Keratinocyte (primary cell): ENCODE measurements around the gene COL6A1. TPM values are rescaled to one million over a fixed set of nuclear protein-coding genes. Genes with fewer than 3 reads are reported as not detected.

Experiments
- DNase-seq: peaks from one replicate; pipeline ENCODE4 v3.0.0-alpha.2; 2011; ENCODE audit warnings: low read depth, missing footprints, low spot score
- FAIRE-seq: peaks from 2 replicates; lab custom pipeline; 2011; peaks lifted over from hg19 to GRCh38; lab: Jason Lieb, UNC
- H2AFZ ChIP-seq: 2 replicates; pipeline ENCODE4 v1.6.0; 2012; ENCODE audit warnings: low read length, control low read depth, inconsistent platforms; ENCODE audit not compliant: control insufficient read depth
- H3K27ac ChIP-seq: 2 replicates; pipeline ENCODE4 v1.5.1; 2011; ENCODE audit warnings: low read length; ENCODE audit not compliant: control insufficient read depth, insufficient read depth
- H3K27me3 ChIP-seq: 3 replicates; pipeline ENCODE4 v1.6.0; 2011; ENCODE audit warnings: low read length; ENCODE audit not compliant: control insufficient read depth, insufficient read depth; ENCODE audit errors: extremely low read depth
- H3K36me3 ChIP-seq, 2 experiments: 2 replicates in 1 of 2; 3 replicates in 1 of 2; pipeline ENCODE4 v1.5.1; 2011; ENCODE audit warnings: low read length in 2 of 2, mild to moderate bottlenecking in 1 of 2; ENCODE audit not compliant: control insufficient read depth in 2 of 2, insufficient read depth in 2 of 2; ENCODE audit errors: extremely low read depth in 1 of 2
- H3K4me1 ChIP-seq: 3 replicates; pipeline ENCODE4 v1.5.1; 2011; ENCODE audit warnings: low read length; ENCODE audit not compliant: control insufficient read depth, insufficient read depth; ENCODE audit errors: extremely low read depth
- H3K4me2 ChIP-seq: 3 replicates; pipeline ENCODE4 v1.6.0; 2011; ENCODE audit warnings: low read depth, low read length; ENCODE audit not compliant: control insufficient read depth, insufficient read depth; ENCODE audit errors: extremely low read depth
- H3K4me3 ChIP-seq, 3 experiments: fragments of 200-600 bp in 1 of 3; sonication (generic) in 1 of 3; 2 replicates in 2 of 3; 3 replicates in 1 of 3; pipeline ENCODE4 v1.5.1; 2011 to 2016; ENCODE audit warnings: low read length in 3 of 3, mild to moderate bottlenecking in 3 of 3, control low read depth in 2 of 3, inconsistent platforms in 1 of 3, low read depth in 1 of 3, mixed read lengths in 1 of 3, mixed run types in 1 of 3, moderate library complexity in 1 of 3; ENCODE audit not compliant: control insufficient read depth in 2 of 3, insufficient read depth in 2 of 3; ENCODE audit errors: extremely low read depth in 1 of 3
- H3K79me2 ChIP-seq: 2 replicates; pipeline ENCODE4 v1.6.0; 2012; ENCODE audit warnings: low read length; ENCODE audit not compliant: control insufficient read depth, insufficient read depth
- H3K9ac ChIP-seq: 3 replicates; pipeline ENCODE4 v1.6.0; 2011; ENCODE audit warnings: low read length; ENCODE audit not compliant: control insufficient read depth, insufficient read depth; ENCODE audit errors: extremely low read depth
- H3K9me1 ChIP-seq: 3 replicates; pipeline ENCODE4 v1.6.0; 2011; ENCODE audit warnings: low read length; ENCODE audit not compliant: control insufficient read depth, insufficient read depth; ENCODE audit errors: extremely low read depth
- H3K9me3 ChIP-seq: 2 replicates; pipeline ENCODE4 v1.5.1; 2012; ENCODE audit warnings: low read depth, low read length; ENCODE audit not compliant: control insufficient read depth
- H4K20me1 ChIP-seq: 3 replicates; pipeline ENCODE4 v1.6.0; 2011; ENCODE audit warnings: low read length; ENCODE audit not compliant: control insufficient read depth, insufficient read depth; ENCODE audit errors: extremely low read depth
- CTCF ChIP-seq, 3 experiments: IDR thresholded peaks in 1 of 3; conservative IDR thresholded peaks in 1 of 3; optimal IDR thresholded peaks in 1 of 3; 2 replicates in 2 of 3; 3 replicates in 1 of 3; pipeline versions ENCODE3 to v1.5.1; 2011; ENCODE audit warnings: low read length in 3 of 3, mild to moderate bottlenecking in 3 of 3, moderate library complexity in 2 of 3, control low read depth in 1 of 3, inconsistent platforms in 1 of 3; ENCODE audit not compliant: insufficient read depth in 2 of 3; ENCODE audit errors: extremely low read depth in 1 of 3
- EZH2 ChIP-seq: IDR thresholded peaks from one replicate; pipeline ENCODE4 v1.6.1; 2012; ENCODE audit warnings: inconsistent platforms, mild to moderate bottlenecking, low read length, moderate library complexity
- dilution Hi-C: fragments of 300-500 bp; cut with MboI; formaldehyde crosslinking; loops from one replicate; pipeline ENCODE4 v1.7.0; 2020; ENCODE audit warnings: low sequenced_read_pairs; ENCODE audit not compliant: extremely low pct_ligation_motif_present
- polyA plus RNA-seq, 5 experiments: library from polyadenylated mRNA; depleted of rRNA in 3 of 5; stranded (reverse) in 3 of 5; stranded (forward) in 1 of 5; unstranded in 1 of 5; fragments of >200 nt; gene quantifications; 1 replicate in 1 of 5; 2 replicates in 3 of 5; 3 replicates in 1 of 5; pipeline versions ENCODE4 v1.2.1 to v1.2.3, GENCODE V29; 2011 to 2012; ENCODE audit warnings: missing spikeins in 2 of 5, low read depth in 1 of 5, low replicate concordance in 1 of 5

The COL6A1 gene
- polyA plus RNA-seq, 1 donor (not counting 4 experiments of a cell fraction or from before 2014, with no cell fraction given) = 2.5 TPM

DNA sequence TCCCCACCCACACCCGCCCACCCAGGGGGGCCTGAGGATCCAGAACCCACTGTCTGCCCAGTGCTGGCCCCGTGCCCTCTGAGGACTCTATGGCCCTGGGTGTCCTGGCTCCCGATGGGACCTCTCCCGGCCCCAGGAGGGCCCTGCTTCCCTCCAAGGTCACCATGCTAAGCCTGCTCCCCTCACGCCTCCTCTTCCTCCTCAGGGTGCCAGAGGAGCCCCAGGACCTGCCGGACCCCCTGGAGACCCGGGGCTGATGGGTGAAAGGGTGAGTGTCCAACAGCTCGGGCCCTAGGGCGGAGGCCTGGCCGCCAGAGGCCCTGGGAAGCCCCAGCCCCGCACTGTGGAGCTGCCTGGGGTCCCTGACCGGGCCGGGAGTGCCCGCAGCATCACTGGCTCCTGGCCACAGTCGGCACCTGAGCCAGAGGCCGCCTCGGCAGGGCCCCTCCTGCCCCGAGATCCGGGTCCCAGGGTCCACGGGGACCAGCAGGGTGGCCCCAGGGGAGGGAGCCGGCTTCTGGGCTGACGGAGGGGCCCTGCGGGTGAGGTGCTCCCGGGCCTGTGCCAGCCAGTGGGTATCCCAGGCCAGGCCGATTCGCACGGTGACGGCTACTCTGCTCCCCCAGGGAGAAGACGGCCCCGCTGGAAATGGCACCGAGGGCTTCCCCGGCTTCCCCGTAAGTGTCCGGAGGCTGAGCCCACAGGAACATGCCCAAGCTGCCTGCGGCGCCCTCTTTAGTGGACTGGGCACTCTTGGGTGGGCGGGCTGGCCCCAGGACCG lies 16.1 kb downstream of the COL6A1 start:
- Histone ChIP-seq H3K9ac (no peak overlapping the region), H3K4me3 (no peak overlapping the region), H4K20me1 (no peaks in the 10 kb centered on the region), H2AFZ (no peak overlapping the region), H3K9me1 (no peaks in the 10 kb centered on the region), H3K4me2 (no peak overlapping the region), H3K27ac (no peak overlapping the region), H3K27me3 (no peaks in the 10 kb centered on the region), H3K4me1 (no peaks in the 10 kb centered on the region), H3K9me3 (peaks cover 2% of the 10 kb centered on the region), H3K79me2 (no peaks in the 10 kb centered on the region), H3K36me3 (no peaks in the 10 kb centered on the region)
- FAIRE-seq = no peak
- dilution Hi-C loops = no loop called here
- TF ChIP-seq CTCF (optimal IDR thresholded peaks at IDR 0.05 in 1 of 3, IDR thresholded peaks at IDR 0.05 in 1 of 3, conservative IDR thresholded peaks at IDR 0.05 in 1 of 3; ENCODE audit: extremely low read depth in 1 of 3, insufficient read depth in 2 of 3, low read length in 3 of 3) (no peak), EZH2 (no peak)
- no peak for DNase-seq

GRCh38 chr21:45998276-45998701 lies 16.7 kb downstream of the COL6A1 start:
- Histone ChIP-seq H3K4me3 (no peak overlapping the region), H3K9me1 (no peaks in the 10 kb centered on the region), H2AFZ (no peak overlapping the region), H3K79me2 (no peaks in the 10 kb centered on the region), H3K9ac (no peak overlapping the region), H3K36me3 (no peaks in the 10 kb centered on the region), H3K4me2 (no peak overlapping the region), H3K27ac (no peak overlapping the region), H3K27me3 (no peaks in the 10 kb centered on the region), H3K9me3 (peaks cover 2% of the 10 kb centered on the region), H4K20me1 (no peaks in the 10 kb centered on the region), H3K4me1 (no peaks in the 10 kb centered on the region)
- dilution Hi-C loops = no loop called here
- FAIRE-seq = no peak
- TF ChIP-seq CTCF (optimal IDR thresholded peaks at IDR 0.05 in 1 of 3, IDR thresholded peaks at IDR 0.05 in 1 of 3, conservative IDR thresholded peaks at IDR 0.05 in 1 of 3; ENCODE audit: extremely low read depth in 1 of 3, insufficient read depth in 2 of 3, low read length in 3 of 3) = no peak
- no peak for TF ChIP-seq EZH2
- no peak for DNase-seq
